Kidney (tissue), 14 donors: ENCODE data around the gene TSC22D4. TPM values are rescaled to one million over a fixed set of nuclear protein-coding genes. Genes with fewer than 3 reads are reported as not detected.

Experiments used
- DNase-seq, 5 donors: peaks; one replicate each; pipeline ENCODE4 v3.0.0-alpha.2; 2013 to 2020
- FAIRE-seq: peaks from 2 replicates; lab custom pipeline; 2012; peaks lifted over from hg19 to GRCh38; lab: Jason Lieb, UNC
- H3K27ac ChIP-seq, 2 donors: one replicate each; pipeline ENCODE4 v1.7.0; 2013; ENCODE audit warnings: low read depth in 2 of 2, low read length in 2 of 2, inconsistent platforms in 1 of 2
- H3K27me3 ChIP-seq: one replicate; pipeline ENCODE4 v1.7.1; 2013; ENCODE audit warnings: low read length, inconsistent platforms; ENCODE audit not compliant: control insufficient read depth, insufficient read depth
- H3K36me3 ChIP-seq, 3 donors: one replicate each; pipeline versions ENCODE4 v1.7.0 to v1.7.1; 2013; ENCODE audit warnings: low read length in 3 of 3, control low read depth in 1 of 3, inconsistent platforms in 1 of 3; ENCODE audit not compliant: insufficient read depth in 3 of 3, control insufficient read depth in 2 of 3
- H3K4me1 ChIP-seq, 3 donors: one replicate each; pipeline versions ENCODE4 v1.7.0 to v1.7.1; 2013; ENCODE audit warnings: low read length in 3 of 3, inconsistent platforms in 1 of 3, low read depth in 1 of 3; ENCODE audit not compliant: control insufficient read depth in 2 of 3, insufficient read depth in 2 of 3
- H3K4me3 ChIP-seq, 3 donors: one replicate each; pipeline versions ENCODE4 v1.7.0 to v1.8.1; 2013; ENCODE audit warnings: low read length in 3 of 3, control low read depth in 1 of 3, inconsistent platforms in 1 of 3
- H3K9ac ChIP-seq, 3 donors: one replicate each; pipeline versions ENCODE4 v1.7.0 to v1.7.1; 2013; ENCODE audit warnings: low read length in 3 of 3, control low read depth in 1 of 3, inconsistent platforms in 1 of 3
- H3K9me3 ChIP-seq, 3 donors: one replicate each; pipeline versions ENCODE4 v1.7.0 to v1.7.1; 2013; ENCODE audit warnings: low read length in 3 of 3, control low read depth in 1 of 3, inconsistent platforms in 1 of 3; ENCODE audit not compliant: control insufficient read depth in 2 of 3, insufficient read depth in 1 of 3
- intact Hi-C: fragments of 100-400 bp; cut with DNase I; formaldehyde crosslinking; loops from one replicate; pipeline ENCODE4 v1.11.1; 2022
- polyA plus RNA-seq: library from polyadenylated mRNA; stranded (reverse); fragments of 350-450 nt; fragmentation: Illumina TruSeq; extraction: RNeasy Lipid Tissue Mini Kit (QIAGEN cat#74804); gene quantifications from one replicate; pipeline ENCODE4 v1.2.3, GENCODE V29; 2014; ENCODE audit warnings: low read depth, low replicate concordance; ENCODE audit not compliant: insufficient read depth
- total RNA-seq: library from RNA; stranded (reverse); fragmentation: NEBNext Ultra II Directional; extraction: Animal tissue kit (Norgen Biotek cat#: 25700); gene quantifications from one replicate; pipeline ENCODE4 v1.2.1, GENCODE V29; 2021
- TF ChIP-seq, protein P1 (sequence below): IDR thresholded peaks from 3 replicates; pipeline ENCODE4 v1.5.1; 2012; ENCODE audit warnings: mild to moderate bottlenecking, moderate library complexity, borderline replicate concordance; ENCODE audit not compliant: insufficient read depth; ENCODE audit errors: extremely low read depth
- donor health status: control.
- donor health status: control.
- donor health status: control.
- donor health status: control.
- donor health status: control.
- donor health status: DM: yes; HTN: yes; CAD: no.
- donor health status: Normal renal cell carcinoma (clear cell type).

The TSC22D4 gene
- total and polyA plus RNA-seq, 2 donors from 2014 or later: 61.5 to 67.0 TPM

DNA sequence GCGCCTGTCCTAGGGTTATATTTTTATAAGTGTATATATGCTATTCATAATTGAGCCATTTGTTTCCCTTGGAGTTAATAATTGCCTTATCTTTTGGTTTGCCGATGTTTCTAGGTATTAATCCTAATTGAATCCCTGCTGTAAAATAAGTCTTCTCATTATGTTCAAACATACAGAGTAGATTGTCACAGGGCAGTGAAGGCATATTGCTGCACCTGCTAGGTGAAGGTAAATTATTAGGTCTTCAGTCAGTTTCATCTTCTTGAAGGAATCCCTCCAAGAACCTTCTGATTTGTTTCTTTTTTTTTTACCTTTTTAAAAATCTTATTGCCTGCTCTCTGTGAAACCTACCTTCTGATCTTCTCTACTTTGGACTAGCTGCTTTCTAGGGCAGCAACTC lies 42.1 kb upstream of the TSC22D4 start:
- DNase-seq (no peak), FAIRE-seq (no peak)
- no peaks in the 10 kb centered on the region for H3K9me3 ChIP-seq
- H3K4me3 ChIP-seq: no peak overlapping the region
- no peaks in the 10 kb centered on the region for H3K27me3 ChIP-seq
- intact Hi-C loops: no loop called here
- no peak overlapping the region for H3K9ac ChIP-seq
- TF ChIP-seq, protein P1, sequence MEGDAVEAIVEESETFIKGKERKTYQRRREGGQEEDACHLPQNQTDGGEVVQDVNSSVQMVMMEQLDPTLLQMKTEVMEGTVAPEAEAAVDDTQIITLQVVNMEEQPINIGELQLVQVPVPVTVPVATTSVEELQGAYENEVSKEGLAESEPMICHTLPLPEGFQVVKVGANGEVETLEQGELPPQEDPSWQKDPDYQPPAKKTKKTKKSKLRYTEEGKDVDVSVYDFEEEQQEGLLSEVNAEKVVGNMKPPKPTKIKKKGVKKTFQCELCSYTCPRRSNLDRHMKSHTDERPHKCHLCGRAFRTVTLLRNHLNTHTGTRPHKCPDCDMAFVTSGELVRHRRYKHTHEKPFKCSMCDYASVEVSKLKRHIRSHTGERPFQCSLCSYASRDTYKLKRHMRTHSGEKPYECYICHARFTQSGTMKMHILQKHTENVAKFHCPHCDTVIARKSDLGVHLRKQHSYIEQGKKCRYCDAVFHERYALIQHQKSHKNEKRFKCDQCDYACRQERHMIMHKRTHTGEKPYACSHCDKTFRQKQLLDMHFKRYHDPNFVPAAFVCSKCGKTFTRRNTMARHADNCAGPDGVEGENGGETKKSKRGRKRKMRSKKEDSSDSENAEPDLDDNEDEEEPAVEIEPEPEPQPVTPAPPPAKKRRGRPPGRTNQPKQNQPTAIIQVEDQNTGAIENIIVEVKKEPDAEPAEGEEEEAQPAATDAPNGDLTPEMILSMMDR: no peak
- no peaks in the 10 kb centered on the region for H3K36me3 ChIP-seq
- no peak overlapping the region for H3K27ac ChIP-seq
- no peaks in the 10 kb centered on the region for H3K4me1 ChIP-seq

DNA sequence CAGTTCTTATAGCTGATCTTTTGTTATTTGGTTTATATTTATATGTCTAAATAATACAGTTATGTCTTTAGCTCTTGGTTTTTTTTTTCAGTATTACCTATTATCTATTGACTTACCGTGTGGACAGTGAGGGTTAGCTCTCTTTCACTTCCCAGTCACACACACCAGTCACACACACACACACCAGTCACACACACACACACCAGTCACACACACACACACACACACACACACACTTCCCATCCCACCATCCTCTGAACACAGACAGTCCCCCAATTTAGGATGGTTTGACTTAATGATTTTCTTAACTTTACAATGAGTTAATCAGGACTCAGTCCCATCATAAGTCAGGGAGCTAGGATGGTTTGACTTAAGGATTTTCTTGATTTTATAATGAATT lies 41.1 kb upstream of the TSC22D4 start:
- DNase-seq (no peak), FAIRE-seq (no peak)
- H3K9me3 ChIP-seq: no peaks in the 10 kb centered on the region
- H3K27me3 ChIP-seq: no peaks in the 10 kb centered on the region
- H3K27ac ChIP-seq: no peak overlapping the region
- no peaks in the 10 kb centered on the region for H3K36me3 ChIP-seq
- no peak overlapping the region for H3K9ac ChIP-seq
- TF ChIP-seq, protein P1: no peak
- no peak overlapping the region for H3K4me3 ChIP-seq
- intact Hi-C loops: no loop called here
- H3K4me1 ChIP-seq: no peaks in the 10 kb centered on the region

DNA sequence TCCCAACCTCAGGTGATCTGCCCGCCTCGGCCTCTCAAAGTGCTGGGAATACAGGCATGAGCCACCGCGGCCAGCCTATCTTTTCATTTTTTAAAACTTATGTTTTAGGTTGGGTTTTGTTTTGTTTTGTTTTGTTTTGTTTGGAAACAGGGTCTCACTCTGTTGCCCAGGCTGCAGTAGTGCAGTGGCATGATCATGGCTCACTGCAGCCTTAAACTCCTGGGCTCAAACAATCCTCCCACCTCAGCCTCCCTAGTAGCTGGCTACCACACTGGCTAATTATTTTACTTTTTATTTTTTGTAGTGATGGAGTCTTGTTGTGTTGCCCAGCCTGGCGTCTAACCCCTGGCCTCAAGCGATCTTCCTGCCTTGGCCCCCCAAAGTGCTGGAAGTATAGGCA lies 40.6 kb upstream of the TSC22D4 start:
- FAIRE-seq: no peak
- Histone ChIP-seq H3K4me1 (no peaks in the 10 kb centered on the region), H3K9ac (no peak overlapping the region), H3K4me3 (no peak overlapping the region), H3K27ac (no peak overlapping the region), H3K36me3 (no peaks in the 10 kb centered on the region), H3K27me3 (no peaks in the 10 kb centered on the region), H3K9me3 (no peaks in the 10 kb centered on the region)
- intact Hi-C loops: no loop called here
- TF ChIP-seq, protein P1: no peak
- no peak for DNase-seq

DNA sequence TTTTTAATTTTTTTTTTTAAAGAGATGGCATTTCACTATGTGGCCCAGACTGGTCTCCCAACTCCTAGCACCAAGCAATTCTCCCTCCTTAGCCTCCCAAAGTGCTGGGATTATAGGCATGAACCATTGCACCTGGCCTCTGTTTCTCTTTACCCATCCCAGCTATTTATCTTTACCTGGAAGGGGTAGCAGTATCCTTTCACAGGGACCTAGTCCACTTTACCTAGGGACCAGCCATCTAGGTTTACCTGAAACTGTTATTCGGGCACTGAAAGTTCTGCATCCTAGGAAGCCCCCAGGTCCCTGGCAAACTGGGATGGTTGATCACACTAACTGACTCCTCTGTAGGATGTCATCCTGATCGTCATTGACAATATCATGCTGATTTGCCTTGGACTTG lies 38.3 kb upstream of the TSC22D4 start:
- TF ChIP-seq, protein P1: no peak
- Histone ChIP-seq H3K4me3 (no peak overlapping the region), H3K9ac (no peak overlapping the region), H3K27me3 (no peaks in the 10 kb centered on the region), H3K36me3 (no peaks in the 10 kb centered on the region), H3K27ac (no peak overlapping the region), H3K9me3 (no peaks in the 10 kb centered on the region), H3K4me1 (no peaks in the 10 kb centered on the region)
- FAIRE-seq (no peak), DNase-seq (no peak)
- intact Hi-C loops: no loop called here
